H1 (cell line): Measurements from ENCODE around the gene CERKL. TPM values are rescaled to one million over a fixed set of nuclear protein-coding genes. Genes with fewer than 3 reads are reported as not detected.

Experiments used
- CTCF ChIA-PET: fragments of 300-600 bp; sonication (Branson Sonifier 250); formaldehyde crosslinking; loops from one replicate; lab custom pipeline; 2021; ENCODE audit not compliant: partially characterized antibody; lab: Charles Lee
- POLR2A ChIA-PET: fragments of 300-600 bp; sonication (Branson Sonifier 250); formaldehyde crosslinking; loops from one replicate; lab custom pipeline; 2021; ENCODE audit warnings: inconsistent platforms; ENCODE audit not compliant: partially characterized antibody; lab: Charles Lee
- DNase-seq, 2 experiments: peaks; one replicate each; pipeline versions ENCODE4 v3.0.0 to v3.0.0-alpha.2; 2010 to 2022; ENCODE audit warnings: low spot score in 2 of 2, low read depth in 1 of 2, mixed read lengths in 1 of 2
- FAIRE-seq: peaks from 2 replicates; lab custom pipeline; 2011; peaks lifted over from hg19 to GRCh38; lab: Jason Lieb, UNC
- H2AFZ ChIP-seq: 2 replicates; pipeline ENCODE4 v1.8.1; 2012; ENCODE audit warnings: low read length, inconsistent platforms
- H2AK5ac ChIP-seq: 2 replicates; pipeline ENCODE4 v1.6.1; 2013; ENCODE audit warnings: low read depth, low read length
- H2BK120ac ChIP-seq: replicated peaks from 2 replicates; pipeline ENCODE3; 2013; ENCODE audit warnings: low read depth, low read length, inconsistent platforms
- H2BK12ac ChIP-seq: 2 replicates; pipeline ENCODE4 v1.6.1; 2013; ENCODE audit warnings: low read depth, low read length
- H2BK15ac ChIP-seq: 2 replicates; pipeline ENCODE4 v1.6.1; 2013; ENCODE audit warnings: low read length
- H2BK20ac ChIP-seq: 2 replicates; pipeline ENCODE4 v1.6.1; 2013; ENCODE audit warnings: low read length
- H2BK5ac ChIP-seq: 2 replicates; pipeline ENCODE4 v1.6.1; 2013; ENCODE audit warnings: low read depth, low read length
- H3K14ac ChIP-seq: 2 replicates; pipeline ENCODE4 v1.6.1; 2013; ENCODE audit warnings: inconsistent platforms; ENCODE audit not compliant: insufficient read length
- H3K18ac ChIP-seq: 2 replicates; pipeline ENCODE4 v1.6.1; 2013; ENCODE audit warnings: low read length; ENCODE audit errors: extremely low read depth
- H3K23ac ChIP-seq: 2 replicates; pipeline ENCODE4 v1.6.1; 2013; ENCODE audit warnings: inconsistent platforms; ENCODE audit not compliant: insufficient read length
- H3K23me2 ChIP-seq: 2 replicates; pipeline ENCODE4 v1.6.1; 2013; ENCODE audit warnings: low read depth, low read length
- H3K27ac ChIP-seq: 2 replicates; pipeline ENCODE4 v1.6.1; 2011; ENCODE audit warnings: low read depth, low read length, inconsistent platforms
- H3K27me3 ChIP-seq, 4 experiments: replicated peaks in 1 of 4; 1 replicate in 1 of 4; 2 replicates in 3 of 4; pipeline versions ENCODE4 v1.6.1 to v1.8.1; 2011 to 2013; ENCODE audit warnings: low read length in 3 of 4, mild to moderate bottlenecking in 3 of 4, inconsistent platforms in 2 of 4, mixed read lengths in 2 of 4, moderate library complexity in 1 of 4; ENCODE audit not compliant: control insufficient read depth in 3 of 4, insufficient read depth in 3 of 4; ENCODE audit errors: extremely low read depth in 1 of 4
- H3K36me3 ChIP-seq, 4 experiments: 2 replicates each; pipeline versions ENCODE4 v1.6.1 to v1.8.1; 2011 to 2013; ENCODE audit warnings: mild to moderate bottlenecking in 4 of 4, low read length in 3 of 4, moderate library complexity in 2 of 4, control low read depth in 1 of 4, inconsistent platforms in 1 of 4; ENCODE audit not compliant: insufficient read depth in 4 of 4, control insufficient read depth in 2 of 4
- H3K4ac ChIP-seq: replicated peaks from 2 replicates; pipeline ENCODE3; 2013; ENCODE audit warnings: low read length, low read depth, mixed read lengths, inconsistent platforms; ENCODE audit not compliant: insufficient read length
- H3K4me1 ChIP-seq, 4 experiments: replicated peaks in 1 of 4; 1 replicate in 1 of 4; 2 replicates in 3 of 4; pipeline versions ENCODE4 v1.6.1 to v1.8.1; 2011 to 2013; ENCODE audit warnings: low read length in 3 of 4, inconsistent platforms in 2 of 4, mixed read lengths in 1 of 4; ENCODE audit not compliant: insufficient read depth in 4 of 4, control insufficient read depth in 3 of 4
- H3K4me2 ChIP-seq, 2 experiments: 2 replicates each; pipeline versions ENCODE4 v1.6.1 to v1.8.1; 2011 to 2013; ENCODE audit warnings: low read depth in 2 of 2, low read length in 2 of 2, control low read depth in 1 of 2, inconsistent platforms in 1 of 2, mild to moderate bottlenecking in 1 of 2; ENCODE audit not compliant: insufficient read depth in 1 of 2
- H3K4me3 ChIP-seq, 4 experiments: fragments of 200-600, 300-600 bp in 1 of 4; sonication (generic), shearing (Covaris generic), sonication (Bioruptor Twin) in 1 of 4; 2 replicates each; pipeline versions ENCODE4 v1.5.1 to v1.8.1; 2011 to 2016; ENCODE audit warnings: low read length in 4 of 4, low read depth in 3 of 4, control low read depth in 2 of 4, inconsistent platforms in 2 of 4, mild to moderate bottlenecking in 2 of 4, mixed read lengths in 1 of 4, moderate library complexity in 1 of 4; ENCODE audit not compliant: insufficient read depth in 2 of 4; ENCODE audit errors: extremely low read depth in 1 of 4
- H3K56ac ChIP-seq: replicated peaks from 2 replicates; pipeline ENCODE3; 2013; ENCODE audit warnings: low read depth, mild to moderate bottlenecking, mixed read lengths, low read length, inconsistent platforms; ENCODE audit not compliant: insufficient read length
- H3K79me1 ChIP-seq: 2 replicates; pipeline ENCODE4 v1.6.1; 2013; ENCODE audit warnings: low read depth, low read length, control low read depth
- H3K79me2 ChIP-seq, 2 experiments: 2 replicates each; pipeline versions ENCODE4 v1.6.1 to v1.8.1; 2012 to 2013; ENCODE audit warnings: low read length in 2 of 2, mild to moderate bottlenecking in 2 of 2, inconsistent platforms in 1 of 2; ENCODE audit not compliant: insufficient read depth in 2 of 2, control insufficient read depth in 1 of 2
- H3K9ac ChIP-seq, 4 experiments: replicated peaks in 1 of 4; 1 replicate in 1 of 4; 2 replicates in 3 of 4; pipeline versions ENCODE4 v1.6.1 to v1.8.1; 2011 to 2013; ENCODE audit warnings: low read depth in 3 of 4, low read length in 3 of 4, control low read depth in 2 of 4, mild to moderate bottlenecking in 2 of 4, moderate library complexity in 2 of 4, inconsistent platforms in 1 of 4; ENCODE audit errors: extremely low read depth in 1 of 4
- H3K9me3 ChIP-seq, 2 experiments: 2 replicates each; pipeline versions ENCODE4 v1.6.1 to v1.8.1; 2012 to 2013; ENCODE audit warnings: mild to moderate bottlenecking in 2 of 2, moderate library complexity in 2 of 2, control low read depth in 1 of 2, inconsistent platforms in 1 of 2, low read depth in 1 of 2, low read length in 1 of 2, mixed read lengths in 1 of 2; ENCODE audit not compliant: insufficient read depth in 2 of 2
- H4K20me1 ChIP-seq, 2 experiments: replicated peaks in 1 of 2; 2 replicates each; pipeline versions ENCODE3 to v1.8.1; 2011 to 2013; ENCODE audit warnings: inconsistent platforms in 2 of 2, low read length in 2 of 2, mild to moderate bottlenecking in 1 of 2; ENCODE audit not compliant: insufficient read depth in 2 of 2, control insufficient read depth in 1 of 2
- H4K5ac ChIP-seq: 2 replicates; pipeline ENCODE4 v1.6.1; 2013; ENCODE audit warnings: low read length, low read depth, mixed read lengths, inconsistent platforms; ENCODE audit not compliant: insufficient read length
- H4K8ac ChIP-seq: 2 replicates; pipeline ENCODE4 v1.8.0; 2013; ENCODE audit warnings: mild to moderate bottlenecking, moderate library complexity, low read length, inconsistent platforms; ENCODE audit not compliant: insufficient read depth; ENCODE audit errors: extremely low read depth
- H4K91ac ChIP-seq: replicated peaks from 2 replicates; pipeline ENCODE3; 2013; ENCODE audit warnings: low read length, mixed read lengths, inconsistent platforms; ENCODE audit not compliant: insufficient read length
- HDAC2 ChIP-seq, 2 experiments: fragments of 300-600 bp in 1 of 2; sonication (generic) in 1 of 2; IDR thresholded peaks; 2 replicates each; pipeline ENCODE4 v1.6.1; 2011 to 2012; ENCODE audit warnings: low read depth in 2 of 2, low read length in 2 of 2, mild to moderate bottlenecking in 2 of 2, moderate library complexity in 2 of 2, borderline replicate concordance in 1 of 2, inconsistent platforms in 1 of 2
- RFX5 ChIP-seq: IDR thresholded peaks from 2 replicates; pipeline ENCODE4 v1.6.1; 2011; ENCODE audit warnings: low read depth, low read length, improper control_type of control experiment, borderline replicate concordance
- SRF ChIP-seq: IDR thresholded peaks from 2 replicates; pipeline ENCODE4 v1.6.1; 2011; ENCODE audit warnings: mild to moderate bottlenecking, low read depth, low read length, moderate library complexity
- WGBS, 2 experiments: shearing (Covaris generic) in 1 of 2; methylation state at CpG; one replicate each; pipeline versions ENCODE4 v1.1.6 to v1.1.7; 2013 to 2015; ENCODE audit warnings: low lambda C conversion rate in 2 of 2, mixed read lengths in 2 of 2, inconsistent platforms in 1 of 2, low coverage in 1 of 2, missing lambda C conversion rate in 1 of 2; ENCODE audit not compliant: insufficient replicate concordance in 2 of 2, insufficient coverage in 1 of 2, insufficient read length in 1 of 2; ENCODE audit errors: extremely low coverage in 1 of 2, missing lambda C conversion rate in 1 of 2; 5-methylcytosine and 5-hydroxymethylcytosine counted together
- polyA plus RNA-seq, 7 experiments: library from polyadenylated mRNA; depleted of rRNA in 3 of 7; stranded (reverse) in 5 of 7; unstranded in 2 of 7; fragments of >200 nt in 5 of 7; fragments of 200-250 nt in 2 of 7; gene quantifications; 1 replicate in 5 of 7; 2 replicates in 1 of 7; 4 replicates in 1 of 7; pipeline versions ENCODE4 v1.2.1 to v1.2.3, GENCODE V29; 2011 to 2013; ENCODE audit warnings: missing spikeins in 2 of 7, mixed read lengths in 2 of 7
- total RNA-seq: library from RNA; stranded (reverse); fragmentation: NEBNext Ultra II Directional; extraction: Animal tissue kit (Norgen Biotek cat#: 25700); gene quantifications from 2 replicates; pipeline ENCODE4 v1.2.1, GENCODE V29; 2021

Gene CERKL
- total and polyA plus RNA-seq, 2 of the 8 experiments (the other 6 are each of a cell fraction or from before 2014, with no cell fraction given): 0.05 TPM; not detected in 1

DNA sequence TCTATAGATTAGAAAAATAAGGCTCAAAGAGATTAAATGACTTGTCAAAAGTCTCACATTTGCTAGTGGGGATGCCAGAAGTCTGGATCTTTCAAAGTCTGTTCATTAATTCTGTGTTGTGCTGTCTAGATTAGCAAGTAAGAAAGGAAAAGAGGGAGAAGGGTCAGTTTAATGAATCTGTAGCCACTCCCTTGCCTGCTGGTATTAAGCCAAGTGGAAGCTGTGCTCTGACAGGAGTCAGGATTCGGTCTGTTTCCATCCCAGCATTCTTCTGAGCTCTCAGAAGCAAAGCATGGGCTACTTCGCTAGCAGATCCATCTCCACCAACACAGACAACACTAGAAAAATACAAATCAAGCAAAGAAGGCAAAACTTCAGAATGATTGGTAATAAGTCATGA lies 98.5 kb downstream of the CERKL start:
- Histone ChIP-seq H2BK5ac (no peak overlapping the region), H3K27me3 (no peaks in the 10 kb centered on the region)
- TF ChIP-seq HDAC2 (IDR thresholded peaks at IDR 0.05; ENCODE audit: borderline replicate concordance in 1 of 2, low read depth in 2 of 2, low read length in 2 of 2): no peak
- TF ChIP-seq SRF: no peak
- no peak for TF ChIP-seq RFX5

More for the DNA sequence above, 98.5 kb downstream of the CERKL start:
- no peaks in the 10 kb centered on the region for H3K36me3 ChIP-seq
- H4K91ac ChIP-seq: no peak overlapping the region
- H2BK20ac ChIP-seq: no peak overlapping the region
- H3K9ac ChIP-seq: no peak overlapping the region
- no peaks in the 10 kb centered on the region for H3K4me1 ChIP-seq
- H3K79me1 ChIP-seq: no peaks in the 10 kb centered on the region
- H3K23me2 ChIP-seq: no peaks in the 10 kb centered on the region
- DNase-seq: no peak
- H3K56ac ChIP-seq: no peak overlapping the region
- ChIA-PET POLR2A (no interaction called here), CTCF (interaction anchor here (0.8 kb wide), 1 partner anchor 453 kb away, joined by 3 read pairs; no protein-coding TSS in a partner anchor)
- H3K18ac ChIP-seq: no peak overlapping the region
- H4K20me1 ChIP-seq: no peaks in the 10 kb centered on the region
- no peak overlapping the region for H2BK15ac ChIP-seq
- no peak overlapping the region for H4K5ac ChIP-seq
- H3K23ac ChIP-seq: no peak overlapping the region
- H3K27ac ChIP-seq: no peak overlapping the region
- no peak overlapping the region for H3K14ac ChIP-seq
- H2BK120ac ChIP-seq: no peak overlapping the region
- H2AK5ac ChIP-seq: no peak overlapping the region
- no peak overlapping the region for H3K4me3 ChIP-seq
- 95% methylated on average over 2 of the region's 2 CpGs; no CpG with 5 or more reads in 1 of the 2 experiments for WGBS, 2 experiments
- H3K9me3 ChIP-seq: no peaks in the 10 kb centered on the region
- H3K79me2 ChIP-seq: no peaks in the 10 kb centered on the region
- no peak overlapping the region for H3K4me2 ChIP-seq
- FAIRE-seq: no peak
- no peak overlapping the region for H2AFZ ChIP-seq
- H4K8ac ChIP-seq: no peak overlapping the region
- H2BK12ac ChIP-seq: no peak overlapping the region
- no peak overlapping the region for H3K4ac ChIP-seq
